GM12878 (cell line): ENCODE data around the gene GIGYF1. TPM values are rescaled to one million over a fixed set of nuclear protein-coding genes. Genes with fewer than 3 reads are reported as not detected.

Experiments used
- ATF7 ChIP-seq: fragments of 450-650 bp; IDR thresholded peaks from 2 replicates; pipeline ENCODE4 v1.6.1; 2016; ENCODE audit warnings: low read depth, mild to moderate bottlenecking
- CBX5 ChIP-seq: sonication (generic); IDR thresholded peaks from 2 replicates; pipeline ENCODE4 v1.6.1; 2016; ENCODE audit warnings: low read depth, moderate library complexity, mild to moderate bottlenecking, inconsistent platforms
- CHD1 ChIP-seq: IDR thresholded peaks from 2 replicates; pipeline ENCODE4 v1.6.1; 2012; ENCODE audit warnings: low read depth, low read length, improper control_type of control experiment
- CREM ChIP-seq: IDR thresholded peaks from 2 replicates; pipeline ENCODE4 v1.6.1; 2014; ENCODE audit warnings: antibody characterized with exemption, low read depth
- EED ChIP-seq: sonication (generic); IDR thresholded peaks from 2 replicates; pipeline ENCODE4 v1.6.1; 2016; ENCODE audit warnings: antibody characterized with exemption, low read depth
- EGR1 ChIP-seq, 2 experiments: IDR thresholded peaks; 1 replicate in 1 of 2; 2 replicates in 1 of 2; pipeline ENCODE4 v1.6.1; 2011 to 2012; ENCODE audit warnings: low read depth in 2 of 2, low read length in 2 of 2, borderline replicate concordance in 1 of 2, mild to moderate bottlenecking in 1 of 2, moderate library complexity in 1 of 2
- HCFC1 ChIP-seq: fragments of 150-350 bp; IDR thresholded peaks from 2 replicates; pipeline ENCODE4 v1.6.1; 2014; ENCODE audit warnings: low read length
- IKZF1 ChIP-seq: fragments of 450-650 bp; conservative IDR thresholded peaks from 2 replicates; pipeline ENCODE4 v1.6.1; 2017; ENCODE audit warnings: antibody characterized with exemption, mild to moderate bottlenecking
- IRF3 ChIP-seq: fragments of 450-650 bp; IDR thresholded peaks from 2 replicates; pipeline ENCODE4 v1.6.1; 2014; ENCODE audit warnings: mild to moderate bottlenecking
- KLF5 ChIP-seq: fragments of 450-650 bp; IDR thresholded peaks from 2 replicates; pipeline ENCODE4 v1.6.1; 2014; ENCODE audit warnings: mild to moderate bottlenecking; ENCODE audit not compliant: partially characterized antibody
- MEF2B ChIP-seq: fragments of 450-650 bp; IDR thresholded peaks from 2 replicates; pipeline ENCODE4 v1.6.1; 2018; ENCODE audit warnings: mild to moderate bottlenecking, moderate library complexity; ENCODE audit not compliant: partially characterized antibody, poor library complexity, severe bottlenecking
- MTA2 ChIP-seq: fragments of 450-650 bp; IDR thresholded peaks from 2 replicates; pipeline ENCODE4 v1.6.1; 2016; ENCODE audit warnings: low read depth, mild to moderate bottlenecking, moderate library complexity
- NR2C2 ChIP-seq: IDR thresholded peaks from 2 replicates; pipeline ENCODE4 v1.6.1; 2011; ENCODE audit warnings: borderline replicate concordance, low read depth; ENCODE audit not compliant: control insufficient read depth, insufficient read length
- REST ChIP-seq: IDR thresholded peaks from 2 replicates; pipeline ENCODE4 v1.6.1; 2012; ENCODE audit warnings: mild to moderate bottlenecking, low read depth, low read length
- SMAD5 ChIP-seq: IDR thresholded peaks from 2 replicates; pipeline ENCODE4 v1.6.1; 2016; ENCODE audit warnings: antibody characterized with exemption, low read depth
- SP1 ChIP-seq: IDR thresholded peaks from one replicate; pipeline ENCODE4 v1.6.1; 2011; ENCODE audit warnings: low read depth, low read length
- SREBF1 ChIP-seq: IDR thresholded peaks from 2 replicates; pipeline ENCODE4 v1.6.1; 2012; ENCODE audit warnings: mild to moderate bottlenecking, low read length
- SRF ChIP-seq, 2 experiments: IDR thresholded peaks; 2 replicates each; pipeline ENCODE4 v1.6.1; 2011; ENCODE audit warnings: low read depth in 2 of 2, low read length in 2 of 2, mild to moderate bottlenecking in 1 of 2, moderate library complexity in 1 of 2
- STAT1 ChIP-seq: fragments of 450-650 bp; conservative IDR thresholded peaks from 2 replicates; pipeline ENCODE4 v1.6.1; 2014; ENCODE audit warnings: antibody characterized with exemption, mild to moderate bottlenecking
- STAT3 ChIP-seq: IDR thresholded peaks from 2 replicates; pipeline ENCODE4 v1.6.1; 2011; ENCODE audit warnings: low read depth, low read length, improper control_type of control experiment
- TBL1XR1 ChIP-seq: IDR thresholded peaks from 2 replicates; pipeline ENCODE4 v1.6.1; 2012; ENCODE audit warnings: low read depth, low read length, improper control_type of control experiment
- TCF12 ChIP-seq: IDR thresholded peaks from 2 replicates; pipeline ENCODE4 v1.6.1; 2011; ENCODE audit warnings: low read depth, mild to moderate bottlenecking, low read length
- YY1 ChIP-seq: IDR thresholded peaks from 2 replicates; pipeline ENCODE4 v1.6.1; 2011; ENCODE audit warnings: low read depth, mild to moderate bottlenecking, low read length
- polyA plus RNA-seq, 11 experiments: library from polyadenylated mRNA; depleted of rRNA in 4 of 11; unstranded in 6 of 11; stranded (reverse) in 5 of 11; fragments of >200 nt; fragmentation: Nextera tagmentation in 4 of 11; fragmentation: Illumina TruSeq in 1 of 11; extraction: Ambion mirVana in 4 of 11; extraction: Trizol in 1 of 11; gene quantifications; 1 replicate in 1 of 11; 2 replicates in 10 of 11; pipeline versions ENCODE4 v1.2.1 to v1.2.3, GENCODE V29; 2011 to 2016; ENCODE audit warnings: inconsistent platforms in 2 of 11, missing spikeins in 2 of 11, low read depth in 1 of 11
- total RNA-seq, 4 experiments: library from RNA; depleted of rRNA in 3 of 4; stranded (reverse); fragments of >200 nt in 3 of 4; fragmentation: Illumina TruSeq in 1 of 4; extraction: Trizol in 1 of 4; gene quantifications; 2 replicates each; pipeline versions ENCODE4 v1.2.1 to v1.2.3, GENCODE V29; 2013 to 2021
- TF ChIP-seq, protein P1 (sequence below): IDR thresholded peaks from 2 replicates; pipeline ENCODE4 v1.6.1; 2011; ENCODE audit warnings: borderline replicate concordance, low read depth, mild to moderate bottlenecking, moderate library complexity, mixed read lengths, low read length; ENCODE audit not compliant: insufficient read depth; ENCODE audit errors: extremely low read length
- TF ChIP-seq, protein P2 (sequence below): fragments of 450-650 bp; IDR thresholded peaks from 2 replicates; pipeline ENCODE4 v1.6.1; 2016; ENCODE audit warnings: mild to moderate bottlenecking

GIGYF1 gene
- total and polyA plus RNA-seq, 10 of the 15 experiments (the other 5 are each of a cell fraction or from before 2014, with no cell fraction given), result 0.31 to 47.2 (median 9.9) TPM

DNA sequence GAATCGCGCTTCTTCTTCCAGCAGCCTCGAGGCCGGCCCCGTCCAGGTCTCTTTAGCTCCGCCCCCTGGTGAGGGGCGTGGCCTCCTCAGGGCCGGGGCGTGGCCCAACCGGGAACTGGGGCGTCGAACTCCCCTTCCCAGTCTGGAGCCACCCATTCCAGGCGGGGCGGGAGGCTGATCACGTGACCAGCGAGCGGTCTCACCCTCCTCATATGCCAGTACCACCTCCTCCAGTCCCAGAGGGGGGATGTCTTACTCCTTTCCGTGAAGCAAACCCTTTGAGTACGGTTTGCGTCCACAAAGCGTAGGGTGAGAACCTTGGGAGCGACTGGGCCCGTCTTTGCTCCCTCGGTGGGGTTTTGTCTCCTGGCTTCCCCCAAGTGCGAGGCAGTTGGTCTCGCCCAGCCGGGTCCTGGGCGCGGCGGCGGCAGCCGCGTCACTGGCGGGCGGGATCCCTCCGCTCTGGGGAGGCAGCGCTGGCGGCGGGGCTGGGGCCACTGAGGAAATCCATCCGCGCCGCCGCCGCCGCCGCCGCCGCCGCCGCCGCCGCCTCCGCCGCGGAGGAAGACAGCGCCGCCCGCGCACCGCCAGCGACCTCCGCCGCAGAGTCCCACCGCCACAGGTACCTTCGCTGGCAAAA lies 20.6 kb downstream of the GIGYF1 start, which contains the start of gene GNB2 (continued):
- TF ChIP-seq CHD1 (peak; percentile 100), NR2C2 (no peak), STAT1 (peak; percentile 77), ATF7 (peak; percentile 100), SRF (IDR thresholded peaks at IDR 0.05; ENCODE audit: low read depth in 2 of 2, low read length in 2 of 2) (0 out of 4 replicates have a peak, but pooled peaks of 1 of the 2 experiments have one; percentile 33), IRF3 (peak; percentile 62; the same call in 1 of the 2 replicates), TCF12 (no peak), SP1 (peak; percentile 72), STAT3 (no peak), CREM (peak; percentile 92), YY1 (peak; percentile 79), MEF2B (peak; percentile 75), REST (no peak), EED (peak; percentile 89), KLF5 (peak; percentile 99), HCFC1 (peak; percentile 45; the same call in 1 of the 2 replicates), CBX5 (peak; percentile 37; the same call in 1 of the 2 replicates), EGR1 (IDR thresholded peaks at IDR 0.05; ENCODE audit: borderline replicate concordance in 1 of 2, low read depth in 2 of 2, low read length in 2 of 2) (0 out of 3 replicates have a peak, but pooled peaks of 1 of the 2 experiments have one; percentile 37), IKZF1 (peak; percentile 97), TBL1XR1 (peak; percentile 74), SREBF1 (peak; percentile 97), SMAD5 (no peak), MTA2 (peak; percentile 51; the same call in 1 of the 2 replicates)
- TF ChIP-seq, protein P1, sequence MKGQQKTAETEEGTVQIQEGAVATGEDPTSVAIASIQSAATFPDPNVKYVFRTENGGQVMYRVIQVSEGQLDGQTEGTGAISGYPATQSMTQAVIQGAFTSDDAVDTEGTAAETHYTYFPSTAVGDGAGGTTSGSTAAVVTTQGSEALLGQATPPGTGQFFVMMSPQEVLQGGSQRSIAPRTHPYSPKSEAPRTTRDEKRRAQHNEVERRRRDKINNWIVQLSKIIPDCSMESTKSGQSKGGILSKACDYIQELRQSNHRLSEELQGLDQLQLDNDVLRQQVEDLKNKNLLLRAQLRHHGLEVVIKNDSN, result peak; percentile 94
- TF ChIP-seq, protein P2, sequence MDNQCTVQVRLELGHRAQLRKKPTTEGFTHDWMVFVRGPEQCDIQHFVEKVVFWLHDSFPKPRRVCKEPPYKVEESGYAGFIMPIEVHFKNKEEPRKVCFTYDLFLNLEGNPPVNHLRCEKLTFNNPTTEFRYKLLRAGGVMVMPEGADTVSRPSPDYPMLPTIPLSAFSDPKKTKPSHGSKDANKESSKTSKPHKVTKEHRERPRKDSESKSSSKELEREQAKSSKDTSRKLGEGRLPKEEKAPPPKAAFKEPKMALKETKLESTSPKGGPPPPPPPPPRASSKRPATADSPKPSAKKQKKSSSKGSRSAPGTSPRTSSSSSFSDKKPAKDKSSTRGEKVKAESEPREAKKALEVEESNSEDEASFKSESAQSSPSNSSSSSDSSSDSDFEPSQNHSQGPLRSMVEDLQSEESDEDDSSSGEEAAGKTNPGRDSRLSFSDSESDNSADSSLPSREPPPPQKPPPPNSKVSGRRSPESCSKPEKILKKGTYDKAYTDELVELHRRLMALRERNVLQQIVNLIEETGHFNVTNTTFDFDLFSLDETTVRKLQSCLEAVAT, result peak; percentile 86
